ENCODE data around the gene FA2H.
A peak's percentile ranks its signal among the peaks of the same experiment; 100 is the strongest.
"Not testable (repeated sequence)": the region's sequence is repeated elsewhere in the genome, so short reads cannot be mapped to it uniquely, and the experiment has no call there.

The FA2H gene

GRCh38 chr16:74743045-74743667 lies 31.5 kb downstream of the FA2H start:
- DNase-seq: no peak

GRCh38 chr16:74742051-74742481 lies 32.6 kb downstream of the FA2H start:
- DNase-seq: no peak

GRCh38 chr16:74740795-74741304 lies 33.8 kb downstream of the FA2H start:
- DNase-seq: no peak

GRCh38 chr16:74739275-74739674 lies 35.3 kb downstream of the FA2H start:
- no peak for DNase-seq

GRCh38 chr16:74738816-74739215 lies 35.8 kb downstream of the FA2H start:
- no peak for DNase-seq

GRCh38 chr16:74738113-74738541 lies 36.5 kb downstream of the FA2H start:
- no peak for DNase-seq

GRCh38 chr16:74737521-74737920 lies 37.1 kb downstream of the FA2H start:
- no peak for DNase-seq

- DNase-seq: no peak
These were observed 38.0 kb downstream of the FA2H start for GRCh38 chr16:74736531-74737157.

GRCh38 chr16:74735554-74735953 lies 39.1 kb downstream of the FA2H start:
- no peak for DNase-seq

- no peak for DNase-seq
These were observed 39.5 kb downstream of the FA2H start for GRCh38 chr16:74735162-74735452.

GRCh38 chr16:74734361-74735161 lies 40.1 kb downstream of the FA2H start:
- DNase-seq: no peak

- DNase-seq: no peak
These were observed 41.8 kb downstream of the FA2H start for GRCh38 chr16:74732707-74733350.

GRCh38 chr16:74731853-74732477 lies 42.7 kb downstream of the FA2H start:
- no peak for DNase-seq

- DNase-seq: no peak
These were observed 44.6 kb downstream of the FA2H start for GRCh38 chr16:74729783-74730683.

- DNase-seq: no peak
These were observed 46.7 kb downstream of the FA2H start for GRCh38 chr16:74727903-74728302.

GRCh38 chr16:74726716-74727115 lies 47.9 kb downstream of the FA2H start:
- peak; percentile 16 for DNase-seq

- no peak for DNase-seq
These were observed 48.8 kb downstream of the FA2H start for GRCh38 chr16:74725651-74726455.

GRCh38 chr16:74724820-74725549 lies 49.6 kb downstream of the FA2H start:
- no peak for DNase-seq

- DNase-seq: no peak
These were observed 51.4 kb downstream of the FA2H start for GRCh38 chr16:74723256-74723655.

GRCh38 chr16:74722156-74722555 lies 52.5 kb downstream of the FA2H start:
- not testable (repeated sequence) for DNase-seq
